ENCODE measurements around the gene YIF1B. TPM values are rescaled to one million over a fixed set of nuclear protein-coding genes. Genes with fewer than 3 reads are reported as not detected.
A peak's percentile ranks its signal among the peaks of the same experiment; 100 is the strongest.

YIF1B gene
- total and polyA plus RNA-seq, 2 donors (not counting 3 experiments of a cell fraction or from before 2014, with no cell fraction given): 85.8 to 249 TPM

DNA sequence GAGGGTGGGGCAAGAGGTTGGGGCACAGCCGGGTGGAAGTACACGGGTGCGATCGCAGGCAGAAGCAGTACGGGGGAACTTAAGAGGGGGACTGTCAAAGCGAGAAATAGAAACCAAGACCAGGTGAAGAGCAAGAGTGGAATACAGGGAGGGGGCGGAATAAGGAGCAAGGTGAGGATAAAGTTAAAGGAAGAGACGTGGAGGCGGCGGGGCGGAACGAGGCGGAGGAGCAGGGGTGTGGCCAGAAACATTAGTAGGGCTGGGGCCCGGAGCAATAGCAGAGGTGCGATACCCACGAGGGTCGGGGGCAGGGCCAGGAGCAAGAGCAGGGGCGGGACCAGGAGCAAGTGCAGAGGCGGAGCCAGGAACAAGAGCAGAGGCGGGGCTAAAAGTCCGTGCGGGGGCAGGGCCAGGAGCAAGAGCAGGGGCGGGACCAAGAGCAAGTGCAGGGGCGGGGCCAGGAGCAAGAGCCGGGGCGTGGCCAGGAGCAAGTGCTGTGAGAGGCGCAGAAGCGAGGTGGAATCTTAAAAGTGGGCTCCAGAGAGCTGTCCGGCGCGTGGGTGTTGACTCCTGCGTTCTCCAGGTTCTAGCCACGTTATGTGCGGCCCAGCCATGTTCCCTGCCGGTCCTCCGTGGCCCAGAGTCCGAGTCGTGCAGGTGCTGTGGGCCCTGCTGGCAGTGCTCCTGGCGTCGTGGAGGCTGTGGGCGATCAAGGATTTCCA is 21.1 kb upstream of the YIF1B start:
- H3K9me1 ChIP-seq (replicated peaks; ENCODE audit: control insufficient read depth, extremely low read depth, insufficient read depth, low read length): no peaks in the 10 kb centered on the region
- no peak for TF ChIP-seq POLR2A (IDR thresholded peaks at IDR 0.05; ENCODE audit: low read depth, low read length)
- TF ChIP-seq, protein P1, sequence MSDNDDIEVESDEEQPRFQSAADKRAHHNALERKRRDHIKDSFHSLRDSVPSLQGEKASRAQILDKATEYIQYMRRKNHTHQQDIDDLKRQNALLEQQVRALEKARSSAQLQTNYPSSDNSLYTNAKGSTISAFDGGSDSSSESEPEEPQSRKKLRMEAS (IDR thresholded peaks at IDR 0.05; ENCODE audit: insufficient read depth, insufficient read length): peak; percentile 10
- dilution Hi-C loops (cut with MboI; ENCODE audit: extremely low pct_ligation_motif_present, low sequenced_read_pairs) (no loop called here), intact Hi-C loops (cut with micrococcal nuclease) (loop anchor here (1.0 to 10.0 kb wide), 3 partner anchors 26 to 192 kb away; partner anchors contain the start of genes GGN and SPRED3)
- DNase-seq (ENCODE audit: low read depth, low spot score): peak; percentile 95
- H3K79me2 ChIP-seq (ENCODE audit: control insufficient read depth, insufficient read depth, low read length): no peaks in the 10 kb centered on the region
- peak overlapping the region; percentile 87 for H3K4me2 ChIP-seq (ENCODE audit: insufficient read depth, low read length)
- peak; percentile 96 for FAIRE-seq
- no peaks in the 10 kb centered on the region for H3K36me3 ChIP-seq (ENCODE audit: control insufficient read depth in 2 of 2, extremely low read depth in 1 of 2, insufficient read depth in 2 of 2, low read length in 2 of 2)
- no peaks in the 10 kb centered on the region for H3K27me3 ChIP-seq (ENCODE audit: control insufficient read depth in 2 of 2, insufficient read depth in 2 of 2, low read length in 2 of 2)
- peak overlapping the region; percentile 22 for H3K27ac ChIP-seq (ENCODE audit: insufficient read depth, low read depth, low read length)
- peak overlapping the region; percentile 45 for H3K9ac ChIP-seq (replicated peaks; ENCODE audit: extremely low read depth, insufficient read depth, low read length)
- no TSS peak for BruUV-seq (replicated peaks)
- no peaks in the 10 kb centered on the region for H3K9me3 ChIP-seq (replicated peaks; ENCODE audit: control insufficient read depth, insufficient read depth, low read length)
- H4K20me1 ChIP-seq (replicated peaks; ENCODE audit: control insufficient read depth, extremely low read depth, insufficient read depth, low read length): no peaks in the 10 kb centered on the region
- H3K4me1 ChIP-seq (ENCODE audit: control insufficient read depth, extremely low read depth, insufficient read depth, low read length): peaks cover 3% of the 10 kb centered on the region
- peak overlapping the region; percentile 99 for H2AFZ ChIP-seq (ENCODE audit: low read depth, low read length)
- ChIA-PET CTCF (interaction anchor here (0.7 to 4.1 kb wide), 7 partner anchors 16 to 435 kb away, joined by 3 to 123 read pairs (median 13); partner anchors contain the start of genes KCNK6, PPP1R14A and PSMD8), POLR2A (interaction anchor here (0.6 to 1.2 kb wide), 2 partner anchors 37 to 88 kb away, joined by 3 to 9 read pairs; partner anchors contain the start of gene PSMD8)
- peak overlapping the region; percentile 52 to 83 (median 75) for H3K4me3 ChIP-seq (replicated peaks in 1 of 3; ENCODE audit: insufficient read depth in 1 of 3, low read depth in 1 of 3, low read length in 3 of 3)

GRCh38 chr19:38335949-38336637 is 20.3 kb upstream of the YIF1B start:
- H3K27me3 ChIP-seq (ENCODE audit: control insufficient read depth in 2 of 2, insufficient read depth in 2 of 2, low read length in 2 of 2): no peaks in the 10 kb centered on the region
- no peak for FAIRE-seq
- H3K9me1 ChIP-seq (replicated peaks; ENCODE audit: control insufficient read depth, extremely low read depth, insufficient read depth, low read length): no peaks in the 10 kb centered on the region
- H3K27ac ChIP-seq (ENCODE audit: insufficient read depth, low read depth, low read length): peak overlapping the region; percentile 22
- H2AFZ ChIP-seq (ENCODE audit: low read depth, low read length): peak overlapping the region; percentile 99
- BruUV-seq (replicated peaks): no TSS peak
- intact Hi-C loops (cut with micrococcal nuclease) (loop anchor here (1.0 to 10.0 kb wide), 10 partner anchors 20 to 438 kb away; partner anchors contain the start of genes GGN, PSMD8 and SPRED3), dilution Hi-C loops (cut with MboI; ENCODE audit: extremely low pct_ligation_motif_present, low sequenced_read_pairs) (no loop called here)
- POLR2A ChIA-PET: interaction anchor here (0.6 to 1.2 kb wide), 4 partner anchors 38 to 332 kb away, joined by 3 to 9 read pairs (median 4); partner anchors contain the start of gene PSMD8
- peak overlapping the region; percentile 87 for H3K4me2 ChIP-seq (ENCODE audit: insufficient read depth, low read length)
- DNase-seq (ENCODE audit: low read depth, low spot score): peak; percentile 96
- H4K20me1 ChIP-seq (replicated peaks; ENCODE audit: control insufficient read depth, extremely low read depth, insufficient read depth, low read length): no peaks in the 10 kb centered on the region
- no peaks in the 10 kb centered on the region for H3K9me3 ChIP-seq (replicated peaks; ENCODE audit: control insufficient read depth, insufficient read depth, low read length)
- H3K4me1 ChIP-seq (ENCODE audit: control insufficient read depth, extremely low read depth, insufficient read depth, low read length): peaks cover 3% of the 10 kb centered on the region
- H3K9ac ChIP-seq (replicated peaks; ENCODE audit: extremely low read depth, insufficient read depth, low read length): peak overlapping the region; percentile 46
- no peaks in the 10 kb centered on the region for H3K79me2 ChIP-seq (ENCODE audit: control insufficient read depth, insufficient read depth, low read length)
- H3K36me3 ChIP-seq (ENCODE audit: control insufficient read depth in 2 of 2, extremely low read depth in 1 of 2, insufficient read depth in 2 of 2, low read length in 2 of 2): no peaks in the 10 kb centered on the region
- CTCF ChIA-PET: interaction anchor here (0.6 to 4.1 kb wide), 25 partner anchors 15 to 441 kb away, joined by 3 to 123 read pairs (median 4); partner anchors contain the start of genes C19orf33, FAM98C, GGN and KCNK6
- peak overlapping the region; percentile 52 to 83 (median 75) for H3K4me3 ChIP-seq (replicated peaks in 1 of 3; ENCODE audit: insufficient read depth in 1 of 3, low read depth in 1 of 3, low read length in 3 of 3)
- TF ChIP-seq, protein P1 (IDR thresholded peaks at IDR 0.05; ENCODE audit: insufficient read depth, insufficient read length): no peak
- TF ChIP-seq POLR2A (IDR thresholded peaks at IDR 0.05; ENCODE audit: low read depth, low read length) (no peak), POLR2AphosphoS5 (IDR thresholded peaks at IDR 0.05; ENCODE audit: insufficient read depth, low read depth, low read length) (no peak), GATA2 (IDR thresholded peaks at IDR 0.05; ENCODE audit: insufficient read depth, insufficient read length, low read depth, low read length) (no peak), FOS (IDR thresholded peaks at IDR 0.05; ENCODE audit: borderline replicate concordance, insufficient read depth, low read length) (no peak), EZH2 (IDR thresholded peaks at IDR 0.05; ENCODE audit: borderline replicate concordance, low read depth, low read length, severe bottlenecking) (no peak), MYC (IDR thresholded peaks at IDR 0.05; ENCODE audit: low read depth, low read length) (no peak), JUN (IDR thresholded peaks at IDR 0.05; ENCODE audit: borderline replicate concordance, insufficient read depth, insufficient read length, low read depth) (no peak)
- TF ChIP-seq, protein P2, sequence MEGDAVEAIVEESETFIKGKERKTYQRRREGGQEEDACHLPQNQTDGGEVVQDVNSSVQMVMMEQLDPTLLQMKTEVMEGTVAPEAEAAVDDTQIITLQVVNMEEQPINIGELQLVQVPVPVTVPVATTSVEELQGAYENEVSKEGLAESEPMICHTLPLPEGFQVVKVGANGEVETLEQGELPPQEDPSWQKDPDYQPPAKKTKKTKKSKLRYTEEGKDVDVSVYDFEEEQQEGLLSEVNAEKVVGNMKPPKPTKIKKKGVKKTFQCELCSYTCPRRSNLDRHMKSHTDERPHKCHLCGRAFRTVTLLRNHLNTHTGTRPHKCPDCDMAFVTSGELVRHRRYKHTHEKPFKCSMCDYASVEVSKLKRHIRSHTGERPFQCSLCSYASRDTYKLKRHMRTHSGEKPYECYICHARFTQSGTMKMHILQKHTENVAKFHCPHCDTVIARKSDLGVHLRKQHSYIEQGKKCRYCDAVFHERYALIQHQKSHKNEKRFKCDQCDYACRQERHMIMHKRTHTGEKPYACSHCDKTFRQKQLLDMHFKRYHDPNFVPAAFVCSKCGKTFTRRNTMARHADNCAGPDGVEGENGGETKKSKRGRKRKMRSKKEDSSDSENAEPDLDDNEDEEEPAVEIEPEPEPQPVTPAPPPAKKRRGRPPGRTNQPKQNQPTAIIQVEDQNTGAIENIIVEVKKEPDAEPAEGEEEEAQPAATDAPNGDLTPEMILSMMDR (IDR thresholded peaks at IDR 0.05; ENCODE audit: extremely low read depth in 1 of 2, insufficient read depth in 1 of 2, low read depth in 1 of 2, low read length in 2 of 2): no peak
